Mucosa of rectum (tissue), 2 donors: ENCODE results near the gene ANGPTL3.
"Not testable (repeated sequence)": the region's sequence is repeated elsewhere in the genome, so short reads cannot be mapped to it uniquely, and the experiment has no call there.

Experiments used
- H3K27ac ChIP-seq, 2 donors: one replicate each; pipeline ENCODE4 v1.7.0; 2013; ENCODE audit warnings: inconsistent platforms in 2 of 2, low read depth in 2 of 2, low read length in 2 of 2
- H3K27me3 ChIP-seq, 2 donors: one replicate each; pipeline ENCODE4 v1.7.0; 2013; ENCODE audit warnings: low read length in 2 of 2; ENCODE audit not compliant: control insufficient read depth in 2 of 2, insufficient read depth in 2 of 2
- H3K36me3 ChIP-seq, 2 donors: one replicate each; pipeline ENCODE4 v1.7.0; 2013; ENCODE audit warnings: low read length in 2 of 2; ENCODE audit not compliant: control insufficient read depth in 2 of 2, insufficient read depth in 2 of 2
- H3K4me1 ChIP-seq, 2 donors: one replicate each; pipeline ENCODE4 v1.7.0; 2013; ENCODE audit warnings: low read length in 2 of 2, mild to moderate bottlenecking in 1 of 2; ENCODE audit not compliant: control insufficient read depth in 2 of 2, insufficient read depth in 2 of 2
- H3K4me3 ChIP-seq, 2 donors: one replicate each; pipeline ENCODE4 v1.7.0; 2013; ENCODE audit warnings: low read length in 2 of 2
- H3K9ac ChIP-seq, 2 donors: one replicate each; pipeline ENCODE4 v1.7.0; 2013; ENCODE audit warnings: low read length in 2 of 2, low read depth in 1 of 2, mild to moderate bottlenecking in 1 of 2
- H3K9me3 ChIP-seq, 2 donors: one replicate each; pipeline ENCODE4 v1.7.0; 2013; ENCODE audit warnings: low read length in 2 of 2; ENCODE audit not compliant: control insufficient read depth in 2 of 2
- donor health status: healthy.
- donor health status: Normal muscosa, but diverticular disease.

Gene ANGPTL3, protein sequence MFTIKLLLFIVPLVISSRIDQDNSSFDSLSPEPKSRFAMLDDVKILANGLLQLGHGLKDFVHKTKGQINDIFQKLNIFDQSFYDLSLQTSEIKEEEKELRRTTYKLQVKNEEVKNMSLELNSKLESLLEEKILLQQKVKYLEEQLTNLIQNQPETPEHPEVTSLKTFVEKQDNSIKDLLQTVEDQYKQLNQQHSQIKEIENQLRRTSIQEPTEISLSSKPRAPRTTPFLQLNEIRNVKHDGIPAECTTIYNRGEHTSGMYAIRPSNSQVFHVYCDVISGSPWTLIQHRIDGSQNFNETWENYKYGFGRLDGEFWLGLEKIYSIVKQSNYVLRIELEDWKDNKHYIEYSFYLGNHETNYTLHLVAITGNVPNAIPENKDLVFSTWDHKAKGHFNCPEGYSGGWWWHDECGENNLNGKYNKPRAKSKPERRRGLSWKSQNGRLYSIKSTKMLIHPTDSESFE

DNA sequence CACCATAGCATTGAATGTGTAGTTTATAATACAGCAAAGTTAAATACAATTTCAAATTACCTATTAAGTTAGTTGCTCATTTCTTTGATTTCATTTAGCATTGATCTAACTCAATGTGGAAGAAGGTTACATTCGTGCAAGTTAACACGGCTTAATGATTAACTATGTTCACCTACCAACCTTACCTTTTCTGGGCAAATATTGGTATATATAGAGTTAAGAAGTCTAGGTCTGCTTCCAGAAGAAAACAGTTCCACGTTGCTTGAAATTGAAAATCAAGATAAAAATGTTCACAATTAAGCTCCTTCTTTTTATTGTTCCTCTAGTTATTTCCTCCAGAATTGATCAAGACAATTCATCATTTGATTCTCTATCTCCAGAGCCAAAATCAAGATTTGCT lies at the start of gene ANGPTL3:
Gene ANGPTL3 (plus strand): TSS at position 240 of the 400 bp plus-strand sequence. CDS start 47 bp downstream, at position 287.
- H3K36me3 ChIP-seq = no peaks in the 10 kb centered on the region
- no peaks in the 10 kb centered on the region for H3K9me3 ChIP-seq
- no peaks in the 10 kb centered on the region for H3K4me1 ChIP-seq
- H3K4me3 ChIP-seq = no peak within 1 kb of the TSS
- H3K9ac ChIP-seq = no peak within 1 kb of the TSS
- H3K27ac ChIP-seq = no peak within 1 kb of the TSS
- no peaks in the 10 kb centered on the region for H3K27me3 ChIP-seq

DNA sequence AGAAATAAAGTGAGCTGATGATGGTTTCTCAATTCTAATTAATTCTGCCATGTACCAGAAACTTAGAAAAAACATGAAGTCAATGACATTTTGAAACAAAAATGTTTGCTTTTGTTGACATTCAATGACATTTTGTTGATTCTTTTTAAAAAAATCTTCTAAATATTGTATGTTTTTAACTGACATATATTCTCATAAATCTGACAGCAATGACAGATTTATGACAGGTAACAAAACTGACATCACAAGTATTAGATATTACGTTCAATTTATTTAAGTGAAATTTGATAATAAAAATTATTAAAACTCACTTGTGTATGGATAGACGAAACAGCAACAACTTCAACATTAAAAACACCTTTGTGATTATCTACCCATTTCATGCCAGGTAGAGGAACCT lies 36.0 kb upstream of the ANGPTL3 start:
- no peak overlapping the region for H3K4me3 ChIP-seq
- H3K9me3 ChIP-seq = no peaks in the 10 kb centered on the region
- H3K9ac ChIP-seq = no peak overlapping the region
- no peaks in the 10 kb centered on the region for H3K4me1 ChIP-seq
- peaks cover 8 to 10% of the 10 kb centered on the region in 2 donors for H3K36me3 ChIP-seq
- no peak overlapping the region for H3K27ac ChIP-seq
- no peaks in the 10 kb centered on the region for H3K27me3 ChIP-seq

DNA sequence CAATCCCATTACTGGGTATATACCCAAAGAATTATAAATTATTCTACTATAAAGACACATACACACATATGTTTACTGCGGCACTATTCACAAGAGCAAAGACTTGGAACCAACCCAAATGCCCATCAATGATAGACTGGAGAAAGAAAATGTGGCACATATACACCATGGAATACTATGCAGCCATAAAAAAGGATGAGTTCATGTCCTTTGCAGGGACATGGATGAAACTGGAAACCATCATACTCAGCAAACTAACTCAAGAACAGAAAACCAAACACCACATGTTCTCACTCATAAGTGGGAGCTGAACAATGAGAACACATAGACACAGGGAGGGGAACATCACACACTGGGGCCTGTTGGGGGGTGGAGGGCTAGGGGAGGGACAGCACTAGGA lies 30.1 kb upstream of the ANGPTL3 start:
- not testable (repeated sequence) for H3K9ac ChIP-seq, H3K27ac ChIP-seq

DNA sequence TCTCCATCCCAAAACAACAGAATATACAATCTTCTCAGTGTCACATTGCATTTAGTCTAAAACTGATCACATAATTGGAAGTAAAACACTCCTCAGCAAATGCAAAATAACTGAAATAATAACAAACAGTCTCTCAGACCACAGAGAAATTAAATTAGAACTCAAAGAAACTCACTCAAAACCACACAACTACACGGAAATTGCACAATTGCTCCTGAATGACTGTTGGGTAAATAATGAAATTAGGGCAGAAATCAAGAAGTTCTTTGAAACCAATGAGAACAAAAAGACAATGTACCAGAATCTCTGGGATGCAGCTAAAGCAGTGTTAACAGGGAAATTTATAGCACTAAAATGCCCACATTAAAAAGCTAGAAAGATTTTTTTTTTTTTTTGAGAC lies 29.4 kb upstream of the ANGPTL3 start:
- H3K9ac ChIP-seq, H3K27ac ChIP-seq, H3K27me3 ChIP-seq, H3K36me3 ChIP-seq, H3K9me3 ChIP-seq, H3K4me1 ChIP-seq, H3K4me3 ChIP-seq: not testable (repeated sequence)

More for the DNA sequence above, 30.1 kb upstream of the ANGPTL3 start:
- not testable (repeated sequence) for H3K4me1 ChIP-seq, H3K4me3 ChIP-seq, H3K36me3 ChIP-seq, H3K27me3 ChIP-seq, H3K9me3 ChIP-seq

DNA sequence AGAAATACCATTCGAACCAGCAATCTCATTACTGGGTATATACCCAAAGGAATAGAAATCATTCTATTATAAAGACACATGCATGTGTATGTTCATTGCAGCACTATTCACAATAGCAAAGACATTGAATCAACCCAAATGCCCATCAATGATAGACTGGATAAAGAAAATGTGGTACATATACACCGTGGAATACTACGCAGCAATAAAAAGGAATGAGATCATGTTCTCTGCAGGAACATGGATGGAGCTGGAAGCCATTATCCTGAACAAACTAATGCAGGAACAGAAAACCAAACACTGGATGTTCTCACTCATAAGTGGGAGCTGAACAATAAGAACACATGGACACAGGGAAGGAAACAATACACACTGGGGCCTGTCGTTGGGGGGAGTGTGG lies 25.8 kb upstream of the ANGPTL3 start:
- not testable (repeated sequence) for H3K27ac ChIP-seq, H3K36me3 ChIP-seq, H3K4me1 ChIP-seq, H3K27me3 ChIP-seq, H3K9ac ChIP-seq, H3K9me3 ChIP-seq, H3K4me3 ChIP-seq

DNA sequence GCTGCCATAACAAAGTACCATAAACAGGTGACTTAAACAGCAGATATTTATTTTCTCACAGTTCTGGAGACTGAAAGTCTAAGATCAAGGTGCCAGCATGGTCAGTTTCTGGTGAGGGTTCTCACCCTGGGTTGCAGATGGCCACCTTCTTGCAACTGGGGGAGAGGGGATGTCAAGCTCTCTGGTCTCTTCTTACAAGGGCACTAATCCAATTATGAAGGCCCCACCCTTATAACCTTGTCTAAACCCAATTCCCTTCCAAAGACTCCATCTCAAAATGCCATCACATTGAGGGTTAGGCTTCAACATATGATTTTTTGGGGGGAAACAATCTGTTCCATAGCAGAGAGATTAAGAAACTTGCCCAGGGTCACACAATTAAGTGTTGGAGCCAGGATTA lies 24.8 kb upstream of the ANGPTL3 start:
- Histone ChIP-seq H3K4me3 (no peak overlapping the region), H3K9me3 (no peaks in the 10 kb centered on the region), H3K27ac (no peak overlapping the region), H3K9ac (no peak overlapping the region), H3K27me3 (no peaks in the 10 kb centered on the region), H3K36me3 (peaks cover 8 to 9% of the 10 kb centered on the region in 2 donors), H3K4me1 (no peaks in the 10 kb centered on the region)

DNA sequence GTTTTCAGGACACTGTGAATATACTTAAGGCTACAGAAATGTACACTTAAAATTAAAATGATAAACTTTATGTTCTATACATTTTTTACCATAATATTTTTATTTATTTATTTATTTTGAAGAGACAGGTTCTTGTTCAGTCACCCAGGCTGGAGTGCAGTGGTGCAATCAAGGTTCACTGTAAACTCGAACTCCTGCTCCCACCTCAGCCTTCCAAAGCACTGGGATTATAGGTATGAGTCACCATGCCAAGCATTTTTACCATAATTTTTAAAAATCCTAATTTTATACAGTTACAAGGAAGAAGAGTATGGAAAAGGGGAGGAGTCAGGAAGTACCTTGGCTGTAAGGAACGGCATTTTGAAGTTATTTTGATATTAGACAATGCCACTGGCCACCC lies 23.6 kb upstream of the ANGPTL3 start:
- Histone ChIP-seq H3K27ac (no peak overlapping the region), H3K27me3 (no peaks in the 10 kb centered on the region), H3K4me3 (no peak overlapping the region), H3K36me3 (peaks cover 8 to 11% of the 10 kb centered on the region in 2 donors), H3K9ac (no peak overlapping the region), H3K9me3 (no peaks in the 10 kb centered on the region), H3K4me1 (no peaks in the 10 kb centered on the region)

DNA sequence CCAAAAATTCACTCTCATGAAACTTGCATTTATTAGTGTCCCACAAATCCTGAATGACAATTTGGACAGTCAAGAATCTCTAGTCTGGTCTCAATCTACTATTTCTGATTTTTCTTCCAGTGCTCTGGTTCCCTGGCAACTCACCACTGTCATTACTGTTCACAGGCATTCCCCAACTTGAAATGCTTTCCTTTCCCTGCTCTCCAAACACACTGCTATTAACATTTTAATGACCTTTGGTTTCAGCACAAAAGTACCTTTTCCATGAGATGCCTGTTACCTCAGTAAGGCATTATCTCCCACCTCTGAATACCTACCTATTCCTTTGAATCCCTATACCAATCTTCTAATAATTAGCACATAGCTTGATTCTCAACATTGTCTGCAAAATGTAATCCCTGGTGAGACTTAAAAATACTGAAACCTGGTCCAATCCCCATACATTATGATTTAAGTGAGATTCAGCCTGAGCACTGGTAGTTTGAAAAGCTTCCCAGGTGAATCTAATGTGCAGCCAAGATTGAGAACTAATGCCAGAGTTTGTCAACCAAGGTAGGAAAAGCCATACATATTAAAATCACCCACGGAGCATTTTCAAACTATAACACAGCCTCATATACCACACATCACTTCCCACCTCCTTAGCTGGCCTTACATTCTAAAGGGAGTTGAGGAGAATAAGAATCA lies 11.7 kb upstream of the ANGPTL3 start:
- Histone ChIP-seq H3K9ac (no peak overlapping the region), H3K27ac (no peak overlapping the region), H3K36me3 (peaks cover 6 to 12% of the 10 kb centered on the region in 2 donors), H3K4me1 (no peaks in the 10 kb centered on the region), H3K4me3 (no peak overlapping the region), H3K9me3 (no peaks in the 10 kb centered on the region), H3K27me3 (no peaks in the 10 kb centered on the region)

DNA sequence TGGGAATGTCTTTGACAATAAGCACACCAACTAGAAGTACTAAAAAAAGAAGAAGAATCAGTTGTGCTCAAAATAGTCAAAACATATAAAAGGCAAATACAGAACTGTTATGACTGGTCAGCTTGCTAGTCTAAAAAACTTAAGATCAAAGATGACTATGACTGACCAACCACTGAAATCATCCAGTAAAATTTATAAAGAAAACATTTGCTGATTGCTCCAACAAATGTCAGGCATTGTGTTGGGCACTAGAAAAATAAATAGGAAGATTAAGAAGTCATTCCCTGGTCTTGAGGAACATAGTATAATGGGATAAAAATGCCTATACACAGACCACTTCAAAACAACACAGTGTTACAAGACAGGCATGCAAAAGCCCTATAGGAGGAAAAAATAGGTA lies 9.3 kb upstream of the ANGPTL3 start:
- no peak overlapping the region for H3K4me3 ChIP-seq

DNA sequence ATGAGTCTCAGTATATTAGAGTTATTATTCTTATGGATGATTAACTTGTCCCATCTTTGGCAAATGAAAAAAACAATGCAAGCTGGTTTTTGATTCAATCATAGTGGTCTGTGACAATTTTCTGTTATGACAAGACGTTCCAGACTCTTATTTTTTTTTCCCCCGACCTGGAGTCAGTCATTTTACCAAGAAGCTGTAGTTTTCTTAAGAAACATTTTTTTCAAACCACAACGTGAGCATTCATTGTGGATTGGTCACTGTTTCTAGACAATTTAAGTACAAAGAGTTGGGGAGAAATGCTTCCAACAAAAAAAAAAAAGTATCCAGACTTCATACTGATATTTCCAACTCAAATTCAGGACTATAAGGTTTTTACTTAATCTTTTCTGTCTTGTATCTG lies 8.0 kb upstream of the ANGPTL3 start:
- H3K27ac ChIP-seq = no peak overlapping the region
- H3K27me3 ChIP-seq = no peaks in the 10 kb centered on the region
- H3K4me3 ChIP-seq = no peak overlapping the region
- peaks cover 6 to 12% of the 10 kb centered on the region in 2 donors for H3K36me3 ChIP-seq
- no peaks in the 10 kb centered on the region for H3K4me1 ChIP-seq
- H3K9me3 ChIP-seq = no peaks in the 10 kb centered on the region
- H3K9ac ChIP-seq = no peak overlapping the region

More for the DNA sequence above, 9.3 kb upstream of the ANGPTL3 start:
- H3K9ac ChIP-seq = no peak overlapping the region
- peaks cover 6 to 12% of the 10 kb centered on the region in 2 donors for H3K36me3 ChIP-seq
- H3K9me3 ChIP-seq = no peaks in the 10 kb centered on the region
- no peaks in the 10 kb centered on the region for H3K4me1 ChIP-seq
- H3K27me3 ChIP-seq = no peaks in the 10 kb centered on the region
- H3K27ac ChIP-seq = no peak overlapping the region
